ENCODE data around the gene KCTD17. TPM values are rescaled to one million over a fixed set of nuclear protein-coding genes. Genes with fewer than 3 reads are reported as not detected.

The KCTD17 gene
- total RNA-seq, 1 experiment from 2014 or later = 32.7 TPM

DNA sequence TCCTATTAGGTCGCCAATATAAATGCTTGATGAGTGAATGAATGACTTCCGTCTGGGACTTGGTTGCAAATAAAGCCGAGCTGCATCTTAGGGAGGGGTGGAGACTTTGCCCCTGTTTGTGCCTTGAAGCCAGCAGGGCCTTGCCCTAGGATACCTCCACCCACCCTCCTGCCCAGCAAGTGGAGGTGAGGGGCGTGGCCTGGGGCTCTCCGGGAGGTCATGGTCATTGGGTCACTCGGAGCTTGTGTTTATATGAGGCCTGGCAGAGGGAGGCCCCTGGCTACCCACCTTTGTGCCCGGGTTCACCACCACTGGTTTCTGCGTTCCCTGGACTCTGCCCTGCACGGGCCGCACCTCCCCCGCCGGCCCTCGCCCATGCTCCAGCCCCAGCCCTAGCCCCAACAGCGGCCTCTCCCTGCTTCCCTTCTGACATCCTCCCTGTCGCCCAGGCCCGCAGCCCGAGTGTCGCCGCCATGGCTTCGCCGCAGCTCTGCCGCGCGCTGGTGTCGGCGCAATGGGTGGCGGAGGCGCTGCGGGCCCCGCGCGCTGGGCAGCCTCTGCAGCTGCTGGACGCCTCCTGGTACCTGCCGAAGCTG is 27.7 kb upstream of the KCTD17 start:
- Histone ChIP-seq H3K27me3 (ENCODE audit: control insufficient read depth, insufficient read depth, low read length) (no peaks in the 10 kb centered on the region), H3K27ac (ENCODE audit: low read length) (no peak overlapping the region), H3K9me3 (ENCODE audit: control insufficient read depth, insufficient read depth, low read depth, low read length) (no peaks in the 10 kb centered on the region), H3K36me3 (ENCODE audit: control insufficient read depth, insufficient read depth, low read length) (no peaks in the 10 kb centered on the region), H3K4me3 (ENCODE audit: low read depth in 2 of 2, low read length in 2 of 2) (no peak overlapping the region), H3K4me1 (ENCODE audit: control insufficient read depth, insufficient read depth, low read length) (0 out of 2 replicates have a peak, but pooled peaks cover 2% of the 10 kb centered on the region)
- in situ Hi-C loops (cut with HindIII; ENCODE audit: low pct_unique_long_range_greater_than_20kb, low sequenced_read_pairs) (no loop called here), intact Hi-C loops (cut with micrococcal nuclease; ENCODE audit: unreplicated experiment) (no loop called here)
- POLR2A ChIA-PET = no interaction called here
- ATAC-seq (no peak), DNase-seq (ENCODE audit: low read depth, low spot score) (no peak)
- TF ChIP-seq, protein P1, sequence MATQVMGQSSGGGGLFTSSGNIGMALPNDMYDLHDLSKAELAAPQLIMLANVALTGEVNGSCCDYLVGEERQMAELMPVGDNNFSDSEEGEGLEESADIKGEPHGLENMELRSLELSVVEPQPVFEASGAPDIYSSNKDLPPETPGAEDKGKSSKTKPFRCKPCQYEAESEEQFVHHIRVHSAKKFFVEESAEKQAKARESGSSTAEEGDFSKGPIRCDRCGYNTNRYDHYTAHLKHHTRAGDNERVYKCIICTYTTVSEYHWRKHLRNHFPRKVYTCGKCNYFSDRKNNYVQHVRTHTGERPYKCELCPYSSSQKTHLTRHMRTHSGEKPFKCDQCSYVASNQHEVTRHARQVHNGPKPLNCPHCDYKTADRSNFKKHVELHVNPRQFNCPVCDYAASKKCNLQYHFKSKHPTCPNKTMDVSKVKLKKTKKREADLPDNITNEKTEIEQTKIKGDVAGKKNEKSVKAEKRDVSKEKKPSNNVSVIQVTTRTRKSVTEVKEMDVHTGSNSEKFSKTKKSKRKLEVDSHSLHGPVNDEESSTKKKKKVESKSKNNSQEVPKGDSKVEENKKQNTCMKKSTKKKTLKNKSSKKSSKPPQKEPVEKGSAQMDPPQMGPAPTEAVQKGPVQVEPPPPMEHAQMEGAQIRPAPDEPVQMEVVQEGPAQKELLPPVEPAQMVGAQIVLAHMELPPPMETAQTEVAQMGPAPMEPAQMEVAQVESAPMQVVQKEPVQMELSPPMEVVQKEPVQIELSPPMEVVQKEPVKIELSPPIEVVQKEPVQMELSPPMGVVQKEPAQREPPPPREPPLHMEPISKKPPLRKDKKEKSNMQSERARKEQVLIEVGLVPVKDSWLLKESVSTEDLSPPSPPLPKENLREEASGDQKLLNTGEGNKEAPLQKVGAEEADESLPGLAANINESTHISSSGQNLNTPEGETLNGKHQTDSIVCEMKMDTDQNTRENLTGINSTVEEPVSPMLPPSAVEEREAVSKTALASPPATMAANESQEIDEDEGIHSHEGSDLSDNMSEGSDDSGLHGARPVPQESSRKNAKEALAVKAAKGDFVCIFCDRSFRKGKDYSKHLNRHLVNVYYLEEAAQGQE (IDR thresholded peaks at IDR 0.05; ENCODE audit: insufficient read depth in 1 of 2, low read depth in 2 of 2, low read length in 1 of 2) = no peak
- BruUV-seq (replicated peaks) = no TSS peak
- CTCF ChIA-PET = no interaction called here

DNA sequence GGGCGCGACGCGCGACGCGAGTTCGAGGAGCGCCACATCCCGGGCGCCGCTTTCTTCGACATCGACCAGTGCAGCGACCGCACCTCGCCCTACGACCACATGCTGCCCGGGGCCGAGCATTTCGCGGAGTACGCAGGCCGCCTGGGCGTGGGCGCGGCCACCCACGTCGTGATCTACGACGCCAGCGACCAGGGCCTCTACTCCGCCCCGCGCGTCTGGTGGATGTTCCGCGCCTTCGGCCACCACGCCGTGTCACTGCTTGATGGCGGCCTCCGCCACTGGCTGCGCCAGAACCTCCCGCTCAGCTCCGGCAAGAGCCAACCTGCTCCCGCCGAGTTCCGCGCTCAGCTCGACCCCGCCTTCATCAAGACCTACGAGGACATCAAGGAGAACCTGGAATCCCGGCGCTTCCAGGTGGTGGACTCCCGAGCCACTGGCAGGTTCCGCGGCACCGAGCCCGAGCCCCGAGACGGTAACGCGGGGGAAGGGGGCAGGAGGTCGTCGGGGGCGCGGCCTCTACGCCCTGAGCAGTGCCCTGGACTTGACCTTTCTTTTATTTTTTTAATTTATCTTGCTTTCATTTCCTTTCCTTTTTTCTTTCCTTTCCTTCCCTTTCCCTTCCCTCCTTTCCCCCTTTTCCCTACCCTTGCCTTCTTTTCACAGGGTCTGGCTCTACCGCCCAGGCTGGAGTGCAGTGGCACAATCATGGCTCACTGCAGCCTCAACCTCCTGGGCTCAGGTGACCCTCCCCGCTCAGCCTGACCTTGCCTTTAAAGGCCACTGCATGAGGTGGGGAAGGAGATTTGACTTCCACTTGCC is 27.0 kb upstream of the KCTD17 start:
- Histone ChIP-seq H3K27me3 (ENCODE audit: control insufficient read depth, insufficient read depth, low read length) (no peaks in the 10 kb centered on the region), H3K36me3 (ENCODE audit: control insufficient read depth, insufficient read depth, low read length) (no peaks in the 10 kb centered on the region), H3K9me3 (ENCODE audit: control insufficient read depth, insufficient read depth, low read depth, low read length) (no peaks in the 10 kb centered on the region), H3K27ac (ENCODE audit: low read length) (no peak overlapping the region), H3K4me1 (ENCODE audit: control insufficient read depth, insufficient read depth, low read length) (0 out of 2 replicates have a peak, but pooled peaks cover 2% of the 10 kb centered on the region), H3K4me3 (ENCODE audit: low read depth in 2 of 2, low read length in 2 of 2) (no peak overlapping the region)
- in situ Hi-C loops (cut with HindIII; ENCODE audit: low pct_unique_long_range_greater_than_20kb, low sequenced_read_pairs) = no loop called here
- ATAC-seq (no peak), DNase-seq (ENCODE audit: low read depth, low spot score) (no peak)
- CTCF ChIA-PET = no interaction called here
- BruUV-seq (replicated peaks) = no TSS peak
- POLR2A ChIA-PET = no interaction called here
- intact Hi-C loops (cut with micrococcal nuclease; ENCODE audit: unreplicated experiment) = no loop called here
- TF ChIP-seq, protein P2, sequence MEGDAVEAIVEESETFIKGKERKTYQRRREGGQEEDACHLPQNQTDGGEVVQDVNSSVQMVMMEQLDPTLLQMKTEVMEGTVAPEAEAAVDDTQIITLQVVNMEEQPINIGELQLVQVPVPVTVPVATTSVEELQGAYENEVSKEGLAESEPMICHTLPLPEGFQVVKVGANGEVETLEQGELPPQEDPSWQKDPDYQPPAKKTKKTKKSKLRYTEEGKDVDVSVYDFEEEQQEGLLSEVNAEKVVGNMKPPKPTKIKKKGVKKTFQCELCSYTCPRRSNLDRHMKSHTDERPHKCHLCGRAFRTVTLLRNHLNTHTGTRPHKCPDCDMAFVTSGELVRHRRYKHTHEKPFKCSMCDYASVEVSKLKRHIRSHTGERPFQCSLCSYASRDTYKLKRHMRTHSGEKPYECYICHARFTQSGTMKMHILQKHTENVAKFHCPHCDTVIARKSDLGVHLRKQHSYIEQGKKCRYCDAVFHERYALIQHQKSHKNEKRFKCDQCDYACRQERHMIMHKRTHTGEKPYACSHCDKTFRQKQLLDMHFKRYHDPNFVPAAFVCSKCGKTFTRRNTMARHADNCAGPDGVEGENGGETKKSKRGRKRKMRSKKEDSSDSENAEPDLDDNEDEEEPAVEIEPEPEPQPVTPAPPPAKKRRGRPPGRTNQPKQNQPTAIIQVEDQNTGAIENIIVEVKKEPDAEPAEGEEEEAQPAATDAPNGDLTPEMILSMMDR (IDR thresholded peaks at IDR 0.05) = no peak
- TF ChIP-seq POLR2AphosphoS5 (IDR thresholded peaks at IDR 0.05; ENCODE audit: low read depth, low read length) (no peak), SIN3A (IDR thresholded peaks at IDR 0.05; ENCODE audit: borderline replicate concordance, insufficient read depth, low read depth, low read length) (no peak), TCF7L2 (IDR thresholded peaks at IDR 0.05; ENCODE audit: low read depth, low read length) (no peak)
- TF ChIP-seq, protein P1 (IDR thresholded peaks at IDR 0.05; ENCODE audit: insufficient read depth in 1 of 2, low read depth in 2 of 2, low read length in 1 of 2) = no peak

All from Panc1 (cell line).